Inferior parietal cortex (tissue), 1 donor: ENCODE results near the gene CORO6.
A peak's percentile ranks its signal among the peaks of the same experiment; 100 is the strongest.

Experiments
- DNase-seq: peaks from one replicate; pipeline ENCODE4 v3.0.0-alpha.2; 2016; ENCODE audit errors: extremely low spot score

Gene CORO6

DNA sequence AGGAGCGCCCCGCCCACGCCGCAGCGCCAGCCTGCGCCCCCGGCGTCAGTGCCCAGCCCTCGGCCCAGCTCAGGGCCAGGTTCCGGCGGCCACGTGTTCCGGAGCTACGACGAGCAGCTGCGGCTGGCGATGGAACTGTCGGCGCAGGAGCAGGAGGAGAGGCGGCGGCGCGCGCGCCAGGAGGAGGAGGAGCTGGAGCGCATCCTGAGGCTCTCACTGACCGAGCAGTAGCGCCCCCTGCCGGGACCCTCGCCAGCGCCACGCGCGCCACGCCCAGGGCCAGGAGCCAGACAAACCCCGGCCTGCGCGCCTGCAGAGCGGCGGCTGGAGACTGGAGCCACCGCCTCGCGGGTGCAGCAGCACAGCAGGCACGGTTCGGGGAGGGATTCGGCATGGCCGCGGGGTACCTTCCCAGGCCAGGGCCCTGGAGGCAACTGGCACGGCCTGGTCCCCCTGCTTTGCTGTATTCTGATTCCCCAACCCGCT lies 9.3 kb downstream of the CORO6 start:
- peak; percentile 84 for DNase-seq

DNA sequence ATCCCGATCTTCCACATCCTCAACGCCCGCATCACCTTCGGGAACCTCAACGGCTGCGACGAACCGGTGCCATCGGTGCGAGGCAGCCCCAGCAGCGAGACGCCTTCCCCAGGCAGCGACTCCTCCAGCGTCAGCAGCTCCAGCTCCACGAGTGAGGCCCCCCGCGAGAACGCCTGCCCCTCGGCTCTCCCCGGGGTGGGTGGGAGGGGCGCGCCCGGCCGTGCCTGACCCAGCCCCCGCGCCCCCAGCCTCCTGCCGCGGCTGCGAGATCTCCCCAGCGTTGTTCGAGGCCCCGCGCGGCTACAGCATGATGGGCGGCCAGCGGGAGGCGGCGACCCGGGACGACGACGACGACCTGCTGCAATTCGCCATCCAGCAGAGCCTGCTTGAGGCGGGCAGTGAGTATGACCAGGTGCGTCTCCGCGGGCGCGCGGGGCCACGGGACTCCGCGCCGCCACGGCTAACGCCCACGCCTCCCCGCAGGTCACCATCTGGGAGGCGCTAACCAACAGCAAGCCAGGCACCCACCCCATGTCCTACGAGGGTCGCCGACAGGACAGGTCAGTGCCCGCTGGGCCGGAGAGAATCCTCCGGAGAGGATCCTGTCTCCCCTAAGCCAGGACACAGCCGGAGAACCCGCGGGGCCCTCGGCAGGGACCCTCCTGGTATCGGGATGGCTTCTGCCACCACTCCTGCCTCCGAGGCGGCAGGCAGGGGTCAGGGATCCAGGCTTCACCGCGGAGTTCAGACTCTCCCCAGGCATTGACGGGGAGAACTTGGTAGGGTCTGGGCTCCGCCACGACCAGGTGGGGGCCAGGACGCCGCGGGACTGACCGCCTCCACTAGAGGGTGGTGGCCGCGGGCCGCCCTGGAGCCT lies 10.1 kb downstream of the CORO6 start:
- DNase-seq = no peak

DNA sequence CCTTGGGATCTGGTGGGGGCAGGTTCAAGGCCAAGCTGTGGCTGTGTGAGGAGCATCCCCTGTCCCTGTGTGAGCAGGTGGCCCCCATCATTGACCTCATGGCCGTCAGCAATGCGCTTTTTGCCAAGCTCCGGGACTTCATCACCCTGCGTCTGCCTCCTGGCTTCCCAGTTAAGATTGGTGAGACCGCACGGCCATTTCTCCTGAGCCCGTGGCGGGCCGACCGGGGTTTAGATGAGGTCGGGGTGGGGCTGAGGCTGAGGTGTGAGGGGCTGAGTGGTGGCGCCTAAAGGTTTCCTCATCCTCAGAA lies 10.7 kb downstream of the CORO6 start:
- DNase-seq = no peak

DNA sequence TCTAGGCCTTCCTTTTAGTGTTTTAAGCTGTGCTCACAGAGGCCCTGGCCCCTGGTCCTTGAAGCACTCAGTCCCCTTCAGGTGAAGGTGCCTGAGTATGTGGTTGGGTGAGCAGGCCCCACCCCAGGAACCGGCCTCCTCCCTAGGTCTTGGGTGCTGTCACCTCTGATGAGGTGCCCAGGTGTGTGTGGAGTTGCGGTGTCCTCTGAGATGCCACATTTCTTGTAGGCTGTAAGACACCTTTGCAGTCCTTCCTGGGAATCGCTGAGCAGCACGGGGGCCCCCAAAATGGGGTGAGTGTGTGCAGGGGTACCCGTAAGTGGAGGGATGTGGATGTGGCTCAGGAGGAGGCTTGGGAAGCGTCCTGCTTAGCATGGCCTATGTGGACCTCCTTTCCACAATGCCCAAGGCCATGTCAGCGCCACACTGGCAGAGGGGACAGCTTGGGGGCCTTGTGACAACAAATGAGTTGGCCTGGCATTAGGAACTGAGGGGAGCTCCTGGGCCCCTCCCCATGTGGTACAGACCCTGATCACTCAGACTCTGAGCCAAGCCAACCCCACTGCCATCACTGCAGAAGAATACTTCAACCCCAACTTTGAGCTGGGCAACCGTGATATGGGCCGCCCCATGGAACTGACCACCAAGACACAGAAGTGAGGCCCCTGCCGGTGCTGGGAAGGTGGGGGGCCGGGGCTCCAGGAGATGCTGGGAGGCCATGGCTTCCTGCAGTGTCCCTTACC lies 11.2 kb downstream of the CORO6 start:
- no peak for DNase-seq

DNA sequence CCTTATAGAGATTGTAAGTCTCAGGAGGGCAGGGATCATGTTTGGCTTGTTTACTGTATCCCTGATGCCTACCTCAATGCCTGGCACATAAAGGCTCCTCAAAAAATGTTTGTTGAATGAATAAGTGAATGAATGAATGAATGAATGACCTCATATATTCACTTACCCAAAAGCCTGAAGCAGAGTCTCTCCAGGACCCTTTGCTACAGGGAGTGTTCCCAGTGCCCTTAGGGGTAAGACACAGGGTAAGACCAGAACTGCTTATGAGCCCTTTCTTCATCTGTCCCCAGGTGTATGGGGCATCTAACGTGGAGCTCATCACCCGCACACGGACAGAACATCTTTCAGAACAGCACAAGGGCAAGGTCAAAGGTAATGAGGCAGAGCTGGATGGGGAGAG lies 12.3 kb downstream of the CORO6 start:
- no peak for DNase-seq

DNA sequence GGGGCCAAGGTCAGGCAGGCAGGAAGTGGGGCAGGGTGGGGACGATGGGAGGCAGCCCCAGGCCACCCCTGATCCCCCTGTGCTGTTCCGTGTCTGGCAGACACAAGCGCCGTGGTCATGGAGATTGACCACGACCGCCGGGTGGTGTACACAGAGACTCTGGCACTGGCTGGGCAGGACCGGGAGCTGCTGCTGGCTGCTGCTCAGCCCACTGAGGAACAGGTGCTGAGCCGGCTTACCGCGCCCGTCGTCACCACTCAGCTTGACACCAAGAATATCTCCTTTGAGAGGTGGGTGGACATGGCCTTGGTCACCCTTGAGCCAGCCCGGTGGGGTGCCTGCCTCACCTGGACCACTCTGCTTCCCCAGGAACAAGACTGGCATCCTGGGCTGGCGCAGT lies 13.7 kb downstream of the CORO6 start:
- DNase-seq = no peak

DNA sequence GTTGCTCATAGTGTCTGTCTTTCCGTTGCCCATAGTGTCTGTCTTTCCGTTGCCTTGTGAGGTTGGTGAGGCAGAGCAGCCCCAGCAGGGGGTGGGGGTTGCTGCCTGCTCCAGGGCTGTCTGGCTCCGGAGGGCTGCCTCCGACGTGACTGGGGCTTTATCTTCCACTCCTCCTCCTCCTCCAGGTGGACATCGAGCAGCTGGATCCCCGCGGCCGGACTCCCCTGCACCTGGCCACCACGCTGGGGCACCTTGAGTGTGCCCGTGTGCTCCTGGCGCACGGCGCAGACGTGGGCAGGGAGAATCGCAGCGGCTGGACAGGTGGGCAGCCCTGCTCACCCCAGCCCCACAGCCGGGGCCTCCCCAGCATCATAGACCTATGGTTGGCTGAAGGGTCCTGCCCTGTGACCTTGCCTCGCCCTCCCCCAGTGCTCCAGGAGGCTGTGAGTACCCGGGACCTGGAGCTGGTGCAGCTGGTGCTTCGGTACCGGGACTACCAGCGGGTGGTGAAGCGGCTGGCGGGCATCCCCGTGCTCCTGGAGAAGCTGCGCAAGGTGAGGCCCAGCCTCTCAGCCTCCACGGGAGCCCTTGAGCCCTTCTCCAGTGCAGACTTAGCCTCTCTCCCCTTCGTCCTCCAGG lies 15.0 kb downstream of the CORO6 start:
- DNase-seq = no peak

DNA sequence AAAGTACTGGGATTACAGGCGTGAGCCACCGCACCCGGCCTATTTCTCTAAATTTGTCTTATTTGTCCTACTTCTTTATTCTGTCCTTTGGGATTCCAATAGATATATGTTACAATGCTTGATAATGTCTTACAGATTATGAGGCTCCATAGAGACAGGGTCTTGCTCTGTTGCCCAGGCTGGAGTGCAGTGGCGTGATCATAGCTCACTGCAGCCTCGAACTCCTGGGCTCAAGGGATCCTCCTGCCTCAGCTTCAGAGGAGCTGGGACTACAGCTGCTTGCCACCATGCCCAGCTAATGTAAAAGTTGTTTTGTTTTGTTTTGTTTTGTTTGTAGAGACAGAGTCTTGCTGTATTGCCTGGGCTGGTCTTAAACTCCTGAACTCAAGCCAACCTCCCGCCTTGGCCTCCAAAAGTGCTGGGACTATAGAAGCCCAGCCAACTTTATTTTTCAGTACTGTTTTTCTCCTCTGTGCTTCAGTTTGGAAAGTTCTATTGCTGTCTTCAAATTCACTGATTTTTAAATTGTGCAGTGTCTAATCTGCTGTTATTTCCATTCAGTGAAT lies 19.5 kb downstream of the CORO6 start:
- no peak for DNase-seq

DNA sequence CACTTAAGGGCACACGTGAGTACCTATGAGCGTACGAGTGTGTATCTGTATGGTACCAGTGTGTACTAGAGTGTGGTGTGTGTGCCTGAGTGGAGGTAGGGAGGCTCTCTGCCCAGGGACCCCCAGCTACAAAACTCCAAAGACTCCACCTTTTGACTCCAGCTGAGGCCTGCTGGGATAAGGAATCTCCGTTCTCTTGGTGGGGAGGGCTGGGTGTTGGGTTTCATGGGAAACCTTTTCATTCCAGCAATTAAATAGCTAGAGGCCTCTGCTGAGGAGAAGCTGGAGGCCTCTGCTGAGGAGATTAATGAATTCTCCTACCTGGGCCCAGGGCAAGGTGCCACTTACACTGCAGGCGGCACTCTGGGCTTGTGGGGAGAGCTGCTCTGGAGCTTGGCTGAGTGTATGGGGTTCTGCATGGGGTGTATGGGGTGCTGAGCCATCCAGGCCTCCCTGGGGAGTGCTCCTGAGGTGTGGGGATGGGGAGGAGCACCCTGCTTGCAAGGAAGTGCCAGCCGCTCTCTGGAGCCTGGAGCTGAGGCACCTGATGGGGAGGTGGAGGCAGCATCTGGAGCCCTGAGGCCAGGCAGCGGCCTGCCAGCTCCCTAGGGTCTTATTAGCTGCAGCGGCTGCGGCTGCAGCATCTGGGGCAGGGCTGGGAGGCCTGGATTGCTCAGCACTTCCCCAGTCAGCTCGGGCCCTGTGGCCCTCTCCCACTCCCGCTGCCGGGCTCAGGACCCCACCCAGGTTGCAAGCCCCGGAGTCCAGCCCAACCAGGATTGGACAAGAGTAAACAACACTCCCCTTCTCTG lies 25.1 kb downstream of the CORO6 start:
- no peak for DNase-seq

DNA sequence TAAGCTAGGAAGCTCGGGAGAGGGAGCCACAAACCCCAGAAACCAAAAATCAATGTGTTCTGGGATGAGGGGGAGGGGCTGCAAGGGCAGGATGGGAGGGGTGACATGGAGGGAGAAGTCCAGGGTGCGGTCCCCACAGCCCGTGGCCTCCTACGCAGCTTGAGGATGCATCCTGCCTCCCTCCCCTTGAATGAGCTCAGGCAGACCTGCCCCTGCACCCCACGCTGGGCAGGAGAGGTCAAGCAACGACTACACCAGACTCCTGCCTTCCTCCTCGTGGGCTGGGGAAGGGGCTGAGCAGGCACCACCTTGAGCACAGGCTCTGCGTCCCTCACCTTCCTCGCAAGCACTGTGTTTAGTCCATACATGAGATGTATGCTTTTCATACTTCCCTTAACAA lies 25.9 kb downstream of the CORO6 start:
- DNase-seq = no peak

DNA sequence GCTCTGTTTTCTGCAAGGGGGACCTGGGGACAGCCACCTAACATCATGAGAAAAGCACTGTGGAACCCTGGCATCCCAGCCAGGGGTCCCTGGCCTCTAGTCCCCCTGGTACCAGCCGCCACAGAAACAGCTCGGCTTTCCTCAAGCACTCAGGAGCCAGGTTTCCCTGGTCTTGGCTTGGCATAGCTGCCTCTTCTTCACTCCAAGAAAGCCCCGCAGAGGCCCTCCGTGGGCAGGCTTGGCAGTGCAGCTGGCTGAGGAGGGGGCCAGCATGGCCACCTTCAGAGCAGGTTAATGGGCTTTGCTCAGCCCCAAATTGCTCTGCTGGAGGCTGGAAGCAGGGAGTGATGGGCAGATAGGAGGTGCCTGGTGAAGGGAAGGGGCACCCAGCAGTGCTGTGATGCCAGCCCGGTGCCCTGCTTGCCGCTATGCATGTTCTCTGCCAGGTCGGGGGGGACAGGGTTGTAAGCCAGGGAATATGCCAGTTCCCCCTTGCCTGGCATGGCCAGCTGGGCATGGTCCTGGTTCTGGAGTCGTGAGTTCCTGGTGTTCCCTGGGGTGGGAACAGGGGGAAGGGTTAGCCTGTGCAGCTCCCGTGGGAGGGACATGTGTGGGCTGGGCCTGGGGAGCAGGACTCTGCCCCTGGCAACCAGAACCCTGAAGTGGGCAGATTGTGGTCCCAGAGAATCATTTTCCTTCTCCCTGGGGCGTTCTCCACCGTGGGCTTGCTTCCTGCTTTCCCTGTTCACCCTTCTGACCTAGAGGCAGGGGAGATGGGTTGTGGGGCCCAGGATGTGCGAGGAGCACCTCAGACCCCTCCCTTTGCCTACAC lies 26.6 kb downstream of the CORO6 start:
- no peak for DNase-seq

DNA sequence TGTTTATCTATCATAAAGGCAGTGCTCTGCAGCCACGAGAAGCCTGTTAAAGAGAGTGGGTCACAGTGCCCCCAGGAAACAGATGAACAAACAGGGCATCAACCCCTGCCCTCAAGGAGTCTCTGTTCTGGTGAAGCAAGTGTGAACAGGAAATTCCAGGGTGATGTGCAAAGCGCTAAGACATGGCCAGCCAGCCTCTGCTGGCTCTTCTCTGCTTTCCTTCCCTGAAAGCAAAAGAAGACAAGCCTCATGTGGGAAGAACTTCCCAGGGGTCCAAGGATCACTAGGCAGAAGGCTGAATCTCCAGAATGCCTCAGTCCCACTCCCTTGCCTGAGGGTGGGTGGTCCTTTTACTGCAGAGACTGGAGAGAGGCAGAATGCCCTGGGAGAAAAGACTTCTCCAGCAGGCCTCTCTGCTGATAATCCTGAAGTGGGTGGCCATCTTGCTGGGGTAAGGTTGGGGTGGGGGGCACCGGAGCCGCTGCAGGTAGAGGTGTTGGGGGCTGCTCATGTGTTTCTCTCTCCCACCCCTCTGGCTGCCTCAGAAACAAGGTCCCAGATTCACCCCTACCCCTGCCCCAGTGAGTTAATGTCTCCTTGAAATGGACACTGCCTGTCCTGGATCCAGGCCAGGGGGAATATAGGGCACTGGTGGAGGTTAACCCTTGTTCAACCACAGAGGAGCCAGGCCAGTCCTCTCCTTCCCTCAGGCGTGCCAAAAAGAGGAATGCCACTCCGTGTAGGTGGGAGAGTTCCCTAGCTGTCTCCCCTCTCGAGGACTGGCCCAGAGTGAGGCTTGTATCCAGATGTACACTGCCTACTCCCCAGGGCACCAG lies 27.4 kb downstream of the CORO6 start:
- no peak for DNase-seq

DNA sequence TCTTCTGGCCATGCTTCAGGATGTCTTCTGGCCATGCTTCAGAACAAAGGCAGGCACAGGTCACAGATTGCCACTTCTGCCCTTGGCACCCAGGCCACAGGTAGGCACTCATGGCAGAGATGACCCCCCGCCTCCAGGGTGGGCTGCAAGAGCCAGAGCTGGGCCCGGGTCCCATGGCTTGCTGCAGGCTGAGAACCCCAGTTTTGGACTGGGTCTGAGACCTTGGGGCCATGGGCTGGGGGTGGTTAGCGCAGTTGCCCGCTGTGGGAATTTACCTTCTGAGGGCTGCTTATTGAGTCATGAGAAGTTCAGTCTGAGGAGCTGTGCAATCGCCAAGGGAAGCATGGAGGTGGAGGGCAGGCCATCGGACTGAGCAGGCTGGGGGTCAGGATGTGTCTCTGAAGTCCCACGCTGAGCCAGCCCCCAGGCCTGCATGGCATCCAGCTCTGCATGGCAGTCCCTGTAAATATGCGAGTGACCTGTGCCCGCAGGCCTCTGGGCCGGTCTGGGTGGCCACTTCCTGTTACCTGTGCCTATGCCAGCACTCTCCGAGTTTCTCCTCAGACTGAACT lies 28.1 kb downstream of the CORO6 start:
- no peak for DNase-seq

DNA sequence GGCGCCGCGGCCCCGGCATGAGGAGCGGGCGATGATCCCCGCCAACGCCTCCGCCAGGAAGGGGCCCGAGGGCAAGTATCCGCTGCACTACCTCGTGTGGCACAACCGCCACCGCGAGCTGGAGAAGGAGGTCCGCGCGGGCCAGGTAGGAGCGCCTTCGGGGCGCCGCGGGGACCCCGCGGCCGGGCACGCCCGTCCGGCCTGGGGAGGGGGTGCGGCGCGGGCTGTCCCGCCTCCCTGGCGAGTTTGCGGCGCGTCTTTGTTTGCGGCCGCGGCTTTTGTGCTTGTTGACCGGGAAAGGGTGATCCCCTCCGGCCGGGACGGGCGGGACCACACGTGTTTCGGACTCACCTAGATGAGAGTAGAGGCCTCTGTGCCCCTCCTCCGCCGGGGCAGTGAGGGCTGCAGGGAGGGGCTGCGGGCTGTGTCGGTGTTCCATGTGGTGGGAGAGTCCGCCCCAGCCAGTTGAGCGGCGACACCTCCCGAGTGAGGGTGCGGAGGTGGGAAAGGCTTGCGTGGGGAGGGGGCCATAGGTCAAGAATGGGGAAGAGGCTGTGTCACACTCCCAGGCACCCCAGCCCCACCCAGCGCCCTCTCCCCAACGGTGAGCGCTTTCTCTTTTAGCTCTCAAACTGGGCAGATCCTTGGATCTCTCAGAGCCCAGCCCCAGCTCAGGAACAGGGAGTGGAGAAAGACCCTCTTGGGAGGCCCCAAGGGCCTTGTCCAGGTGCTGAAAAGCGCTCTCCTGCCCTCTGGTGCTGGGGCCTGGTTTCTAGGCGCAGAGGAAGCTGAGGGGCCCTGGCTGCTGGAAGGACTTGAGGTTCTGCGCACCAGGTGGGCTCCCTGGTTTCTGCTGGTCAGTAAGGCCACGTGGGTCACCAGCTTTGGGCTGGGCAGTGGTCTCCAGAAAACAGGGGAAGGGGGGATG lies 28.9 kb downstream of the CORO6 start:
- no peak for DNase-seq

DNA sequence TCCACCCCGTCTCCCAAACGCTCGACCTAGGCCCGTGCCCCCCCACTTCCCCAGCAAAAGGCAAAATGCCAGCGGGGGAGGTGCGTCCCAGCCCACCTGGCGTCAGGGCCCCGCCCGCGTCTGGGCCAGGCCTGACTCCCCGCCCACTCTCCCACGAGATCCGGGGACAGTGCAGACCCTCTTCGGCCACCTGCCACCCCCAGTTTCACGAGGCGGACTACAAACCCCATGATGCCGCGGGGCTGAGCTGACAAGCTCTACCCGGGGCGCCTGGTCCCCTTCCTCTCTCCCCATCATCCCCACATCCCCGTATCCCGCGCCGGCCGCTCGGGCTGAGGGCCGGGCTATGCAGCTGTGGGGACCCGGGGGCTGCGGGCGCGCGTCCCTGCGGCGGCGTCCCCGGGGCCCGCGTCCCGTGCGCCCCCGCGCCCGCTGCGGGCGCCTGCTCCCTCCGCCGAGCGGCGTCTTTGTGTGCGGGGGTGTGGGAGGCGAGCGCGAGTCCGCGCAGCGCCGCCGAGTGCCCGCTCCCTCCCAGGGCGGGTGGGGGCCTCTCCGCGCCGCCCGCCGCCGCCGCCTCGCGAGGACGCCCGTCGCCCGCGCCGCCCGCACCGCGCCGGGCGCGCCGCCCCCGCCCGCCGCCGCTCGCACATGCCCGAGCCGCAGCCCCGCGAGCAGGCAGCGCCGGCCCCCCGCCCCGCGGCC lies 29.7 kb downstream of the CORO6 start, which contains the start of gene ANKRD13B:
Gene ANKRD13B, plus strand, starts transcription at position 283 of the 702 bp plus-strand sequence. CDS start 490 bp downstream, outside the sequence.
- peak; percentile 57 for DNase-seq

DNA sequence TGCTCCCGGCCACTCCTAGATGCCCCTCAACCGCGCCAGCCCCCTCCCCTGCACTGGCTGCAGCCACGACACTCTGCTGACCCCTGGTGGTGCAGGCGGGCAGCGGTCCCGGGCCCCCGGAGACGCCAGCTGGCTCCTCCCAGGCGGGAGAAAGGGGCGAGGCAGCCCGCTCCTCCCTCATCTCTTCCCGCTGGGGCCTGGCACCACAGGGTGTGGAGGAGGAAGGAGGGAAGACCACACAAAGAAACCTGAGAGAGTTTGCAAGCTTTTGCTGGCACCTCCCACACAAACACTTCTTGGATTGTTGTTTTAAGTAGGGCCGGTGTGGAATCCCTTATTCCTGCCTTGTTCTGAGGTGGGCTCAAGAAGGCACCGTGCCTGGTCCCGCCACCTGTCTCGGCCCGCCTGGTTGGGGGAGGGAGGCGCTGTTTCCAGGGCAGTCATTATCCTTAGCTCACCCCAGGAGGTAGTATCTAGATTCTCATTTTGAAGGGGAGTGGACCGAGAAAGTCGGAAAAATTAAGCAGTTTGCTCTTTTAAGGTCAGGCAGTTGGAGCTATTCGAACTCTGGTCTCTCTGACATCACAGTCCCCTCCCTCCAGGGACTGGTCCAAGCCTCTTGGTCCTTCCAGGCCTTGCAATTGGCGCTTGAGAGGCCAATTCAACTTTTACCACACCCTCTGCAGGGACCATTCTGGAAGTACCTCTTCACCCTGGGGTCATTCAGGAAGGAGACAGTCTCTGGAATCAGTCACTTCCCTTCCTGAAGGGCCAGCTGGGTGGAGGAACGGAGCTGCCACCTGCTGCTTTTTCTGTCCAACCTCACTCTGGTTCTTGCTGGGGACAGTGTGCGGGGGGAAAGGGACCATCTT lies 30.7 kb downstream of the CORO6 start:
- peak; percentile 88 for DNase-seq
